ENCODE data around the gene POMT2.

The POMT2 gene

DNA sequence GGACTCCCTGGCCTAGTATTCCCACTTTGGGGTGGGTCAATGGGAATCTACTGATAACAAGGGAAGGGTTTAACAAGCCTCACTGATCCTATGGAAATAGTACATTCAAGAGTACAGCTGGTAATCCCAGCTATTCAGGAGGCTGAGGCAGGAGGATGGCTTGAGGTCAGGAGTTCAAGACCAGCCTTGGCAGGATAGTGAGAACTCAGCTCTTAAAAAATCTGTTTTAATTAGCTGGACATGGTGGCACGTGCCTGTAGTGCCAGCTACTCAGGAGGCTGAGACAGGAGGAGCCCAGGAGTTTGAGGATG lies 4.5 kb downstream of the POMT2 start:
- no peak overlapping the region for H3K4me3 ChIP-seq (ENCODE audit: low read length)
- no peak for TF ChIP-seq ZNF274 (IDR thresholded peaks at IDR 0.05; ENCODE audit: low read depth, low read length)

DNA sequence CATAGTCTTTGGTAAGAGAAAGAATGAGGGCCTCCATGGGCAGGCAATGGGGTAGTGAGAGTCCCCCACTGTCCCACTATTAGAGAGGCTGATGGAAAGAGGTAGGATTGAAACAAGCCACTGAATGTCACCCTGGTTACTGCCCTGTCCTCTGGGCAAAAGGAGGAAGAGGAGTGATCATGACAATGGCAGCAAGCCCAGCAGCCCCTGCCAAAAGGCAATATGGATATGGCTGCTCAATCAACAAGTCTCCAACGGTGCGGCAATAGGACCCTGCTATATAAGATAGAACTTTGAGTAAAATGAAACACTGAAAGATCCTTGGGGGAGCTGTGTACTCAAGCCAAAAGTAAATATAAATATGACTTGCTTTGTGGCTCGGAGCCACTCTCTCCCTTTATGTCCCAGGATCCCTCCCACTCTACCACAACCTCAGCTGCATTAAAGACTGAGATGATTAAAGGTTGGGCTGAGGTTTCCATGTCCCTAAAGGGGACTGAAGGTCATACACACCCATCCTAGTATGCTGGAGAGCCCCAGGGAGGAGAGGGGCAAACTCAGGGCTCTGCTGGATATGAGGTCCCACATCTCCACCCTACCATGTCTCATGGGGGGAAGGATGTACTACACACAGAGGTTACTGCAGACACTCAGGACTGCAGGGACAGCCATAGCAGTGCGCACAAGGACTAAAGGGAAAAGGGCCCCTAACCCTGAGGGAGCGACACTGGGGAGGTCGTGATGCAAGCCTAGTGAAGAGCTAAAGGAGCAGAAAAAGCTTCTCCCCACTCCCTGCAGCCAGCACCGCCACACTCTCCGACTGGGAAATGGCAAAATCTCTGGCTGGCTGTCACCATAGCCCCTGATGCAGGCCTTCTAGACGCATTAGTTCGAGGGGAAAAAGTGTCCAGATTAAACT lies 5.9 kb downstream of the POMT2 start:
- H3K4me3 ChIP-seq (ENCODE audit: low read length): no peak overlapping the region
- TF ChIP-seq ZNF274 (IDR thresholded peaks at IDR 0.05; ENCODE audit: low read depth, low read length): no peak

DNA sequence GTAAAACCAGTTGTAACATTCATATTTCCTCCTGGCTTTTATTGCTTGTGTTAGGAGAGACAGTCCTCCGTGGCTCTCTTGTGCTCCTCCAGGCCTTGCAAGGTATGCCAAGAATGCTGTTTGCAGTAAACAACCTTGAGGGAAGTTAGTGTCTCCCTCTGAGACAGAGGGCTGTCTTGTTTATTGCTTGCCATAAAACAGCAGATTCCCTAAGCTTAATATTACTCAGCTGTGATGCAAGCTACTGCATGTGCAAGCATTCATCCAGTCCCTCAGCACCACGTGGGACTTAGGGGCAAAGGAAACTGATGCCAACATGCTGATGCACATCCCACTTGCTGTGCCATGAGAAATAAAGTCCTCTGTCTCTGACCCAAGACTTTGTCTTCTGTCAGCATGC lies 6.6 kb downstream of the POMT2 start:
- no peak for TF ChIP-seq ZNF274 (IDR thresholded peaks at IDR 0.05; ENCODE audit: low read depth, low read length)
- H3K4me3 ChIP-seq (ENCODE audit: low read length): no peak overlapping the region

DNA sequence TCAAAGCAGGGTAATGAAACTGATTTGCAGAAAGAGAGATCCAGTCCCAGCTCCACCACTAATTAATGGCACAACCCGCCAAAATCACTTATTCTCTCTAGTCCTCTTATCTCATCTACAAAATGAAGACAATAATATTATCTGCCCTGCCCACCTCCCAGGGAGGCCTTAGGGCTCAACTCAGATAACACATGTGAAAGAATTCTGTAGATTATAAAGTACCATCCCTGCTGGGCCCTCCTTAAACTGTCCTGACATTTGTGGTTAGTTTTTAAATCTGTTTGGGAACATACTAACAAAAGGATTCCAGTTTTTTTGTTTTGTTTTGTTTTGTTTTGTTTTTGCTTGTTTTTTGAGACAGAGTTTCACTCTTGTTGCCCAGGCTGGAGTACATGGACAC lies 7.3 kb downstream of the POMT2 start:
- TF ChIP-seq ZNF274 (IDR thresholded peaks at IDR 0.05; ENCODE audit: low read depth, low read length): no peak
- H3K4me3 ChIP-seq (ENCODE audit: low read length): no peak overlapping the region

DNA sequence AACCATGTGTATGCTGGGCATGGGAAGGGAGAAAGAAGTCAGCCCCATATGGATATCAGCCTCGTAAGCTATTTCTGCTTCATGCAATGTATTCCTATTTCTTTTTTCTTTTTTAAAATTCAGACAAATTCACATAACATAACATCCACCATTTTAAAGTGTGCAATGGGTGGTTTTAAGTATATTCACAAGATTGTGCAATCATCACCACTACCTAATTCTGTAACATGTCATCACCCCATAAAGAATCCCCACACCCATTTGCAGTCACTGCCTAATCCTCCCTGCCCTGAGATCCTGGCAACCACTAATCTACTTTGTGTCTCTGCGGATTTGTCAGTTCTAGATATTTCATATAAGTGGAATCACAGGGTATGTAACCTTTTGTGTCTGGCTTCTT lies 9.5 kb downstream of the POMT2 start:
- no peak overlapping the region for H3K4me3 ChIP-seq (ENCODE audit: low read length)
- no peak for TF ChIP-seq ZNF274 (IDR thresholded peaks at IDR 0.05; ENCODE audit: low read depth, low read length)

DNA sequence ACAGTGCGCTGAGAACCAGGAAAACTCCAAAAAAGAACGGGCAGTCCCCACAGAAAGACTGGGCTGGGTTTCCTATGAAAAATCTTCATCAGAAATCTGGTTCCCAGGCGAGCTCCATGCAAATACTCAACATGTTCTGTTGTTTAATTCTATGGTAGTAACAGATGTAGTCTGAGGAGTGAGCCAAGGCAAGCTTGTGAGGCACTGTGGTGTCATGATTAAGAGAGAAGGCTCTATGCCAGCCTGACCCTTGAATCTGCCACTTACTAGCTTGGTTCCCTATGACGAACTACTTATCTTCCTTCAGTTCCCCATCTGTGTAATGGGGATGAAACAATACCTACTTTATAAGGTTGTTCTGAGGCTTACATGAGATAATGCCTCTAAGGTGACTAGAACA lies 10.7 kb downstream of the POMT2 start:
- TF ChIP-seq ZNF274 (IDR thresholded peaks at IDR 0.05; ENCODE audit: low read depth, low read length): no peak
- H3K4me3 ChIP-seq (ENCODE audit: low read length): no peak overlapping the region

DNA sequence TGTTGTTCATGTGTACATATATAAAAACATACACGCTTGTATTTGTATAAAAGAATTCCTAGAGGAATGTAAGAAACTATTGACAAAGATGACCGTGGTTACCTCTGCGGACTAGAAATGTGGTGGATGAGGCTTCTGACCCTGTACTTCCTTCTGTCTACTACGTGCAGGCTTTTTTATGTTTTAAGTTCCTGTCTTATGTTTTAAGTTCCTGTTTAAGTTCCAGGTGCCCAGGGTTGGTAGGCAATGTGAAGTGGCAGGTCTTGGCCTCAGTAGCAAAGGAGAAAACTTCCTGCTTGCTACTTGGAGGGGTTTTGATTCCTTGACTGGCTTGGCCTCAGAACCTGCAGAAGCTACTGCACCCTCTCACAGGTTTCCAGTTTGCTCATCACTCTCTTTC lies 11.6 kb downstream of the POMT2 start:
- no peak for TF ChIP-seq ZNF274 (IDR thresholded peaks at IDR 0.05; ENCODE audit: low read depth, low read length)
- H3K4me3 ChIP-seq (ENCODE audit: low read length): no peak overlapping the region

DNA sequence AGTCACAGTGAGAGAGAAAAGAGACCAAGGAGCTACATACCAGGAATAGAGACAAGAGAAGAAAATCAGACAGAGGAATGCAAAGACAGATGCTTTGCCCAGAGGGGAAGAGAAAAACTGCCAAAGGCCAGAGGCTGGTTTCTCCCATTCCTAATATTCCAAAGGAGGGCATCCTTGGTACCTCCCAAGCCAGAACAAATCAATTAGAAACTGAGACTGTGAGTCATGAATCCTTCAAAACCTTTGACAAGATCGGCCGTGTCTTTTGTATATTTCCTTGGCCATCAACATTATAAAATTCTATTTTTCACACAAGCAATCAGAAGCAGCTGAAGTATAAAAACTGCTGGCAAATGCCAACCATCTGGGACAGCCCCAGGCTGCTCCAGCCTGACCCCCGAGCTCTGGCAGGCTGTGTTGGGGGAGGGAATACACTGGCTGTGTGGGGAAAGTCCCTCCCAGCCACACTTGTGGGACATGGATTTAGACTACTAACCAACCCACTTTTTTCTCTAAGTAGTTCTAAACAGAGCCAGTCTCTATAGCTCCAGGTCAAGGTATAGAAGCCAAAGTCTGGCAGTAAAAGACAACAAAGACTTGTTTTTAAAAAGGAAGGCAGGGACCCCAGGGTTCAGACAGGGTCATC lies 13.7 kb downstream of the POMT2 start:
- H3K4me3 ChIP-seq (ENCODE audit: low read length): no peak overlapping the region
- TF ChIP-seq ZNF274 (IDR thresholded peaks at IDR 0.05; ENCODE audit: low read depth, low read length): no peak

DNA sequence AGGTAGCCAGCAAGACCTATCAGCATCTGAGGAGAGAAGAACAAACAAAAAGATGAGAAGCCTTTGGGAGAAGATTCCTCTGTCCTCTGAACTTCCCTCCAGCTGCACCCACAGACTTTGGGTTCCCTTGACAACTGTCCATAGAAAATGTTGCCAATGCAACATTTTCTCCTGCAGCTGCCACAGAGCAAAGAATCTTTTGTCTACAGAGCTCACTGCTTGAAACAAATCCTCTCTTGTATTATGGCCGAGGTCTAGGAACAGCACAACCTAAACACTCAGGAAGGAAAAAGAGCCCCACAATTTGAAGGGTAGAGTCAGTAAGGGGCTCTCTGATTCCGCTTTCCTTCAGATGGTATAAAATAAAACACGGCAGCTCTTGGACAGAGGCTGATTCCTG lies 14.3 kb downstream of the POMT2 start:
- no peak overlapping the region for H3K4me3 ChIP-seq (ENCODE audit: low read length)
- TF ChIP-seq ZNF274 (IDR thresholded peaks at IDR 0.05; ENCODE audit: low read depth, low read length): no peak

DNA sequence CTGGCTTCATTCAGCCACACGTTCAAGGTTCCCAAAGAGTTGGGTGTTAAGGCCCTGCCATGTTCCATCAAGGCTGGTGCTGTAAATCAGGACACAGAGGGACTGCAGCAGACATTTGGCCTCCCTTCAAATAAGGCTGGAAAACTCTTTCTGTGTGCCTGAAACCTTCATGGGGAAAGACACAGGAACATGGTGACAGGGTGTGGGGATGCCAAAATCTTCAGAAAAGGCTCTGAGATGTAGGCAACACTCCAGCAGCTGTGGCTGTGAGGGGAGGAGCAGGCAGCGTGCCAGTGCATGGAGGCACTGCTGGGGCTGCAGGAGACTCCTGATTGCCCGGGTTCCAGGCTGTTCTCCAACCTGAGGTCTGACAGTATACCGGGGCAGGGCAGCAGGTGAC lies 15.0 kb downstream of the POMT2 start:
- no peak overlapping the region for H3K4me3 ChIP-seq (ENCODE audit: low read length)
- TF ChIP-seq ZNF274 (IDR thresholded peaks at IDR 0.05; ENCODE audit: low read depth, low read length): no peak

DNA sequence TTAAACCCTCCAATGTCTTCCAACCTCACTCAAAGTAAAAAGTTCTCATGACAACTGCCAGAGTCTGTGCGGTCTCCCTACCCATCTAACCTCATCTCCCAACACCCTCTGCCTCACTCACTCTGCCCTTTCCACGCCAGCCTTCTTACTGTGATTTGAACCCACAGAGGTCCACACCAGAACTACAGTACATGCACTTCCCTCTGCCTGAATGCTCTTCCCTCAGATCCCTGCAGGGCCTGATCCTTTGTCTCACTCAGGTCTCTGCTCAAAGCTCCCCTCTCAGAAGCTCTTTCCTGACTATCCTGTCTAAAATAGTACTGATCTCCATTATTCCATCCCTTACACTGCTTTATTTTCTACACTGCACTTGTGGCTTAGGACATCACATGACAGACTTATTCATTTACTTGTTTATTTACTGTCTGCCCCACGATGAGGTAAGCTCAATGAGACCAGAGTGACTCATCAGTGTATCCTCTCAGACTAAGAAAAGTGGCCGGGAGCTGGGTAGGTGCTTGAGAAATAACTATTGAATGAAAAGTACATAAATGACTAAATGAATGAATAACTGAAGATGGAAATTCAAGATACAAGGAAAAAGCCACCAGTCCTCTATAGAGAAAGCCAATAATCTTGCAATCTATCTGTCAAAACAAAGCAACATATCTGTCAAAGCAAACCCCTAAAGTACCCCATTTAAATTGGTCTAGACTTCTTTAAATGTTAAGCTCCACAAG lies 17.1 kb downstream of the POMT2 start:
- TF ChIP-seq ZNF274 (IDR thresholded peaks at IDR 0.05; ENCODE audit: low read depth, low read length): no peak

DNA sequence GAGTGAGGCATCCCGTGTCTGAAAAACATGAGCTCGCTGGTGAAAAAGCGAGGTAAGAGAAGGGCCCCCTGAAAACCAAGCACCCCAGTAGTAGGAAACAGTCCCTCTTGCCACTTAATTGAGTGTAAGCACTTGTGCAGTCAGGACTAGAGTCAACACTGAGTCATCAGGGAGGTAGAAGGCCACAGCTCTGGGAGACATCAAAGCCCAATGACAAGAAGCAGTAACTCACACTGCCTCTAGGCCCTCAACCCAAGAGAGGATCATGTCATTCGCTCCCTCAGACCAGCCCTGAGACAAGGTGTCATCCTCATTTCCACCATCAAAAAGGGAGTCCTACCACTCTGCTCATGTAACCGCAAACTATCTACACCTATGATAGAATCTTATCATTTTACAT lies 17.8 kb downstream of the POMT2 start:
- TF ChIP-seq ZNF274 (IDR thresholded peaks at IDR 0.05; ENCODE audit: low read depth, low read length): no peak
- no peak overlapping the region for H3K4me3 ChIP-seq (ENCODE audit: low read length)

More for the DNA sequence above, 17.1 kb downstream of the POMT2 start:
- H3K4me3 ChIP-seq (ENCODE audit: low read length): no peak overlapping the region

DNA sequence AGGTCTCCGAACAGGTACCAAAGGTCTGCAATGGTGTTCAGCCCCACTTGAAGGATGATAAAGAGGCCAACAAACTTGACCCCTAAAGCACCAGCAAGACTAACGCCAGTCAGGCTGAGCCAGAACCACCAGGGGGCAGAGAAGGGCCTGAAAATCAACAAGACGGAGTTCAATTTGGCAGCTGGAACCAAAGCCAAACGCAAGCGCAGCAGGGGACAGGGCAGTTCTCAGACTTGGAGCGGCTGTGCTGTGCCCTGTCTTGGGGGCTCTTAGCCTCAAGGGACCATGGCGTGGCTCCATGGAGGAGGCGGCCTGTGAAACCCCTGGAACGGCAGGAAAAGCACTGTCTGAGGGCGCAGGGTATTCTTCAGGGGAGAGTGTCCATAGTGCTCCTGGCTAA lies 19.6 kb downstream of the POMT2 start:
- no peak overlapping the region for H3K4me3 ChIP-seq (ENCODE audit: low read length)
- TF ChIP-seq ZNF274 (IDR thresholded peaks at IDR 0.05; ENCODE audit: low read depth, low read length): no peak

DNA sequence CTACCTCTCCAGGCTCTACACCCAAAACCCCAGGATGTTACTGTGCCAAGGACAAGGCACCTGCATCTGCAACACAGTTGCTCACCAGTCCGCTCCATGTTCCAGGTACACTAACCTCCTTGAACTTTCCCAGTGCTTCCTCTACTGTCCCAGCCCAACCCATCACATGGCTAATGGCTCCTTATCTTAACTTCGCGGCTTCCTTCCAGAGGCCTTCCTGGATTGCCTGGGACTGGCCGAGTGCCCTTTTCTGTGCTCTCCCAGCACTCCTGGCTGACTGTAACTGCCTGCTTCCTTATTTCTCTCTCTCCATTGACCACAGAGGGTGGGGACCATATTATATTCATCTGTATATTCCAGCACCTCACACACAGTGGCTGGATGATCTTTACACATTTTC lies 20.9 kb downstream of the POMT2 start:
- TF ChIP-seq ZNF274 (IDR thresholded peaks at IDR 0.05; ENCODE audit: low read depth, low read length): no peak

DNA sequence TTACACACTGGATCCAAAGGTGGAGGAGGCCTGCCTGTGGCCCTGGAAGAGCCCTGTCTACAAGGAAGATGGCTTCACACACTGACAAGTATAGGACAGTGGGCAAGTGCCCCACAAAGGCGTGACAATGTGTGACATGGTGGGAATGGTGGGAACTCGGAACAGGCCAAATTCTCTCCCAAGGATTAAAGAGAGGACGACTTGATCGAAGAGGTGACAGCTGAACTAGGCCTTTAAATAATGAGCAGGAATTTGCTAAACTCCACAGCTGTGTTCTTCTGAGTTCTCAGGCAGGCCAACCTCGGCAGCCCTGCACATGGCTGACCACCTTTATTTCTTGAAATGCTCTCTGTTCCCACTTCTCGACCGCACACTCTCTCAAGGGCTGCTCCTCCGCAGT lies 23.8 kb downstream of the POMT2 start:
- TF ChIP-seq ZNF274 (IDR thresholded peaks at IDR 0.05; ENCODE audit: low read depth, low read length): no peak
- no peak overlapping the region for H3K4me3 ChIP-seq (ENCODE audit: low read length)

More for the DNA sequence above, 20.9 kb downstream of the POMT2 start:
- no peak overlapping the region for H3K4me3 ChIP-seq (ENCODE audit: low read length)
